IPS-18a (cell line): ENCODE measurements around the gene CD55.

Experiments used
- H3K27ac ChIP-seq: one replicate; pipeline ENCODE4 v1.5.1; 2013; ENCODE audit warnings: low read length
- H3K27me3 ChIP-seq: one replicate; pipeline ENCODE4 v1.6.1; 2013; ENCODE audit warnings: mild to moderate bottlenecking, low read length; ENCODE audit not compliant: control insufficient read depth, insufficient read depth
- H3K36me3 ChIP-seq: one replicate; pipeline ENCODE4 v1.6.1; 2013; ENCODE audit warnings: low read depth, low read length; ENCODE audit not compliant: control insufficient read depth
- H3K4me1 ChIP-seq: one replicate; pipeline ENCODE4 v1.6.1; 2013; ENCODE audit warnings: low read depth, low read length; ENCODE audit not compliant: control insufficient read depth
- H3K4me3 ChIP-seq: one replicate; pipeline ENCODE4 v1.5.1; 2013; ENCODE audit warnings: low read length
- H3K9ac ChIP-seq: one replicate; pipeline ENCODE4 v1.6.1; 2013; ENCODE audit warnings: mild to moderate bottlenecking, low read length, moderate library complexity
- H3K9me3 ChIP-seq: one replicate; pipeline ENCODE4 v1.6.1; 2013; ENCODE audit warnings: low read depth, low read length; ENCODE audit not compliant: control insufficient read depth

Gene CD55

DNA sequence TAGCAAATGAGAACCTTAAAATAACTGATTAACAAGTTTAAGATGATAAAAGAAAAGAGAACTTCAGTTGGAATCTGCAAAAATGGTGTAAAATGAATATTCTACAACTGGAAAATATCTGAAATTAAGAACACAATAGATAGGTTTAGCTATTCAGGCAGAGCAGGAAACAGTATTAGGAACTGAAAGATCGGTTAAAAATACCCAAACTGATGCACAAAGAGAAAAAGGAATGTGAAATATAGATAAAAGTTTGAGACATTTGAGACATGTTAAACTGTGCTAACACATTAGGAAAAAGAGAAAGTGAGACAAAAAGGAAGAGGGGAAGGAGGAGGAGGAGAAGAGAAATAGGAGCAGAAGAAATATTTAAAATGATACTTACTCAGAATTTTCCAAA, 12.1 kb downstream of the CD55 start:
- Histone ChIP-seq H3K4me3 (no peak overlapping the region), H3K9me3 (no peaks in the 10 kb centered on the region), H3K4me1 (no peaks in the 10 kb centered on the region), H3K36me3 (peaks cover 22% of the 10 kb centered on the region), H3K9ac (no peak overlapping the region), H3K27me3 (no peaks in the 10 kb centered on the region), H3K27ac (no peak overlapping the region)

DNA sequence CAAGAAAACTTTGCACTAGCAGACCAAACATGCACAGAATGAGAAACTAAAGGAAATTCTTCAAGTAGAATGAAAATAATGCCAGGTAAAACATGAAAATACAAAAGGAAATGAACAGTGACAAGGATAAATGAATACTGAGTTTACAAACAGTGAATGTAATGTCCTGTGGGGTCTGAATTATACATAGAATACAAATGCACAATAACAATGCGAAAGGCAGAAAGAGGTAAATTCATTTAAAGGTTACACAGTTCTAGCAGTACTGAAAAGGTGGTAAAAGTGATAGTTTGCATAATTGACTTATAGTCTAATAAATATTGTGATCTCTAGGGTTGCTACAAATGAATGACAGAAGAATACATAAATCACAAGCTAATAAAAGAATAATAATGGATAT, 12.9 kb downstream of the CD55 start:
- Histone ChIP-seq H3K4me1 (no peaks in the 10 kb centered on the region), H3K27ac (no peak overlapping the region), H3K9me3 (no peaks in the 10 kb centered on the region), H3K27me3 (no peaks in the 10 kb centered on the region), H3K4me3 (no peak overlapping the region), H3K36me3 (peaks cover 18% of the 10 kb centered on the region), H3K9ac (no peak overlapping the region)

DNA sequence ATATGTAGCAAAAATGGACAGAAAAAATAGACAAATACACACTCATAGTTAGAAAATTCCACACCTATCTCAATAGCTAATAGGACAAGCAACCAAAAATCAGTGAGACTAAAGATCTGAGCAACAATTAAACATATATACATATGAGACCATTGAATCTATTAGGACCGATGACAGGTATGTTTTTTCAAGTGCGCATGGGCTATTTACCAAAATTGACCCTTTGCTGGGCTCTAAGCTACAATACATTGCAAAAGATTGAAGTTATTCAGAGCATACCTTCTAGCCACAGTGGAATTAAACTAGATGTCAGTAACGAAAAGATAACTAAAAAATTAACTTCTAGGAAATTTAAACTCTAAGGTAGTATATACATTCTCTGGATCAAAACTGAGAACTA, 13.7 kb downstream of the CD55 start:
- no peak overlapping the region for H3K4me3 ChIP-seq
- no peaks in the 10 kb centered on the region for H3K27me3 ChIP-seq
- H3K9ac ChIP-seq = no peak overlapping the region
- H3K4me1 ChIP-seq = no peaks in the 10 kb centered on the region
- H3K36me3 ChIP-seq = peaks cover 18% of the 10 kb centered on the region
- no peaks in the 10 kb centered on the region for H3K9me3 ChIP-seq
- no peak overlapping the region for H3K27ac ChIP-seq

DNA sequence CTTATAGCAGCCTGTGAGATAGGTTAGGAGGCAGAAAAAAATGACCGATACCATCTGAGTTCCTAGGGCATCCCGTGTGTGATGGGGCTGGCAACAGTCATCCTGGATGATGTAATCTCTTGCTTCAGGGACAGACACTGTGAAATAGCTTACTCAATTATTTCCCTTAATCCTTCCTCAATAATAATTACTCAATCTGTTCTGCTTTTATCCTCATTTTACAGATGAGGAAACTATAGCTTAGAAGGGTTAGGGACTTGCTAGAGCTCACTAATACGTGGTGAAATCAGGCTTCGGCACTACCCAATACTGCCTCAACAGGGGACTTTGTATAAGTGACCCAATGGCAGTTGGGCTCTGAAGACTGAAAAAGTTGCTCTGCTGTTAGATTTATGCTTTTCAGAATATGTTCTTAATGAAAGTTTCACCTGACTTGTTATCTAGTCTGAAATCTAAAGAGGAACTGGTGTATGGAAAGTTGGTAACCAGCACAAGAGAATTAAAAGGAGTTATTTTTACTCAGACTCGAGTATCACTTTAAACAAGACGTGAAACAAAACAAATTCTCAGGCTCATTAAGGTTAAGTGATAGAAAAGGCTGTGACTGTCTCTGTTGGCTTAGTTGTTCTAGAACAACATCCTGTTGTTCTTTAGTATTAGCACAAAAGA, 14.4 kb downstream of the CD55 start:
- Histone ChIP-seq H3K4me3 (no peak overlapping the region), H3K9ac (no peak overlapping the region), H3K4me1 (no peaks in the 10 kb centered on the region), H3K27ac (no peak overlapping the region), H3K36me3 (peaks cover 18% of the 10 kb centered on the region), H3K9me3 (no peaks in the 10 kb centered on the region), H3K27me3 (no peaks in the 10 kb centered on the region)

DNA sequence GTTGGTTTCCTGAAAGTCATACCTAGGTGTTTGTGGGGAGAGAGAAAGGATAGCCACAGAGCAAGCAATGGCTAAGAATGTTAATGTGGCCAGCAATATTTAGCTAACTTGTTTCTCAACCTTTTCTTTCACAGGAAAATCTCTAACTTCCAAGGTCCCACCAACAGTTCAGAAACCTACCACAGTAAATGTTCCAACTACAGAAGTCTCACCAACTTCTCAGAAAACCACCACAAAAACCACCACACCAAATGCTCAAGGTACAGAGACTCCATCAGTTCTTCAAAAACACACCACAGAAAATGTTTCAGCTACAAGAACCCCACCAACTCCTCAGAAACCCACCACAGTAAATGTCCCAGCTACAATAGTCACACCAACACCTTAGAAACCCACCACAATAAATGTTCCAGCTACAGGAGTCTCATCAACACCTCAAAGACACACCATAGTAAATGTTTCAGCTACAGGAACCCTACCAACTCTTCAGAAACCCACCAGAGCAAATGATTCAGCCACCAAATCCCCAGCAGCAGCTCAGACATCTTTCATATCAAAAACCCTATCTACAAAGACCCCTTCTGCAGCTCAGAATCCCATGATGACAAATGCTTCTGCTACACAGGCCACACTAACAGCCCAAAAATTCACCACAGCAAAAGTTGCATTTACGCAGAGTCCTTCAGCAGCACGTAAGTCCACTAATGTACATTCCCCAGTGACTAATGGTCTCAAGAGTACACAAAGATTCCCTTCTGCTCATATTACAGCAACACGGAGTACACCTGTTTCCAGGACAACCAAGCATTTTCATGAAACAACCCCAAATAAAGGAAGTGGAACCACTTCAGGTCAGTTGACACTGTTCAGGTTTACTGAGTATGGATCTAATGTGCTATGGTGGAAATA, 15.3 kb downstream of the CD55 start:
- peaks cover 18% of the 10 kb centered on the region for H3K36me3 ChIP-seq
- H3K4me3 ChIP-seq = no peak overlapping the region
- no peak overlapping the region for H3K9ac ChIP-seq
- no peak overlapping the region for H3K27ac ChIP-seq
- H3K4me1 ChIP-seq = no peaks in the 10 kb centered on the region
- no peaks in the 10 kb centered on the region for H3K9me3 ChIP-seq
- H3K27me3 ChIP-seq = no peaks in the 10 kb centered on the region

DNA sequence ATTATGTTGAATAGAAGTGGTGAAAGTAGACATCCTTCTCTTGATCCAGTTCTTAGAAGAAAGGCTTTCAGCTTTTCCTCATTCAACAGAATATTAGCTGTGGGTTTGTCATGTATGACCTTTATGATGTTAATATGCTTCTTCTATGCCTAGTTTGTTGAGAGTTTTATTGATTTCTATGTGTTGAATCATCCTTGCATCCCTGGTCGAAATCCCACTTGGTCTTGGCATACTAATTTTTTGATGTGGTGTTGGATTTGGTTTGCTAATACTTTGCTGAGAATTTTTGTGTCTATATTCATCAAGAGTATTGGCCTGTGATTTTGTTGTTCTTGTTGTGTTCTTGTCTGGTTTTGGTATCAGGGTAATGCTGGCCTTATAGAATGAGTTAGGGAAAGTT, 20.9 kb downstream of the CD55 start:
- Histone ChIP-seq H3K27ac (no peak overlapping the region), H3K9ac (no peak overlapping the region), H3K36me3 (peaks cover 4% of the 10 kb centered on the region), H3K27me3 (no peaks in the 10 kb centered on the region), H3K4me1 (no peaks in the 10 kb centered on the region), H3K4me3 (no peak overlapping the region), H3K9me3 (no peaks in the 10 kb centered on the region)

DNA sequence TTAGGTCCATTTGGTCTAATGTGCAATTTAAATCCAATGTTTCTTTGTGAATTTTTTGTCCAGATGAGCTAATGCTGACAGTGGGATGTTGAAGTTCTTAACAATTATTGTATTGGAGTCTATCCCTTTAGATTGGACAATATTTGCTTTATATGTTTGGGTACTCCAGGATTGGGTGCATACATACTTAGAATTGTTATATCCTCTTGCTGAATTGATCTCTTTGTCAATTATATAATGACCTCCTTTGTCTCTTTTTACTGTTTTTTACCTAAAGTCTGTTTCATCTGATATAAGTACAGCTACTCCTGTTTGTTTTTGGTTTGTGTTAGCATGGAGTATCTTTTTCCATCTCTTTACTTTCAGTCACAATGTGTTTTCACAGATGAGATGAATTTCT, 22.2 kb downstream of the CD55 start:
- Histone ChIP-seq H3K4me3 (no peak overlapping the region), H3K4me1 (no peaks in the 10 kb centered on the region), H3K9ac (no peak overlapping the region), H3K27ac (no peak overlapping the region), H3K27me3 (no peaks in the 10 kb centered on the region), H3K36me3 (no peaks in the 10 kb centered on the region), H3K9me3 (no peaks in the 10 kb centered on the region)

DNA sequence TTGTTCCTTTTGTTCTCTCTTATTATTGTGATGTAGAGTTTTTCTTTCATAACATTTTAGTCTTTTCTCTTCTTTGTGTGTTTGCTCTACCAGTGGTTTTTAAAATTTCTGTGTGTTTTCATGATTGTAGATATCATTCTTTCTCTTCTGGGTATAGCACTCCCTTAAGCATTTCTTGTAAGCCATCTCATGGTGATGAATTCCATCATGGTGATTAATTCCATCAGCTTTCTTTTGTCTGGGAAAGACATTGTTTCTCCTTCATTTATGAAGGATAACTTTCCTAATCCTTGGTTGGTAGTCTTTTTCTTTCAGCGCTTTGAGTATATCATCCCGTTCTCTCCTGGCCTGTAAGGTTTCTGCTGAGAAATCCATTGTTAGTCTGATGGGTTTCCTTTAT, 22.7 kb downstream of the CD55 start:
- Histone ChIP-seq H3K9ac (no peak overlapping the region), H3K4me3 (no peak overlapping the region), H3K36me3 (no peaks in the 10 kb centered on the region), H3K27me3 (no peaks in the 10 kb centered on the region), H3K27ac (no peak overlapping the region), H3K4me1 (no peaks in the 10 kb centered on the region), H3K9me3 (no peaks in the 10 kb centered on the region)

DNA sequence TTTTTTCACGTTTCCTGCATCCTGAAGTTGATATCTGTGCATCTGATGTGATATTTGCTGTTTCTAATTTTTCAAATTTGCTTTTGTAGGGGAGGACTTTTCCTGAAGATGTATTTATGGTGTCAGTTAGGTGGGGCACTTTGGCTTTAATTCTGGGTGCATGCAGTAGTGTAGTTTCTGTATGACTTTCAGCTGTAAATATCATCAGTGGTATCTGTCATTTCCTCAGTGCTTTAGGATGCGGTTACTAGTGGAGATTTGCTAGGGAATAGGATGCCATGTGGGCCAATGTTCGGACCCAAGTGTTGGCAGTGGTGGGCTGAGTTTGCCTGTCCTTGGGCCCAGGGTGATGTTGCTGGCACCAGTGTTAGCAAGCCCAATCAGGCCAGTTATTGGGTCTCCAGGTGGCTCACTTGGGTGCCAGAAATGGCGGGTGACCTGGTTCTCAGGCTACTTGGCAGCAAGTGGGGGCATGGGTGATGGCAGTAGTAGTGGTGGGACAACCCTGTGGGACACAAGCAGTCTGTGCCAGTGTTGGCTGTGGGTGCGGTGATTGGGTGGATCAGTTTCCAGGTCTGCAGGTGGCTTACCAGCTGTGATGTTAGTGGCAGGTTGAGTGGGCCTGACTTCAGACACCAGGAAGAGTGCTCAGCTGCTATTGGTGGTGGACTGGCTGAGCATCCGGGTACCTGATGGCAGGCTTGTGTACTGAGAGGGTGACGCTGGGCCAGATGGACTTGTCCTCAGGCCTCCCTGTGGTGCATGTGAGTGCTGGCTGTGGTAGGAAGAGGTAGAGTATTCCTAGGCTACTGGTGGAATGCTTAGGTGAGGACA, 24.4 kb downstream of the CD55 start:
- no peak overlapping the region for H3K4me3 ChIP-seq
- H3K27me3 ChIP-seq = no peaks in the 10 kb centered on the region
- no peak overlapping the region for H3K27ac ChIP-seq
- no peak overlapping the region for H3K9ac ChIP-seq
- no peaks in the 10 kb centered on the region for H3K4me1 ChIP-seq
- no peaks in the 10 kb centered on the region for H3K9me3 ChIP-seq
- H3K36me3 ChIP-seq = no peaks in the 10 kb centered on the region

DNA sequence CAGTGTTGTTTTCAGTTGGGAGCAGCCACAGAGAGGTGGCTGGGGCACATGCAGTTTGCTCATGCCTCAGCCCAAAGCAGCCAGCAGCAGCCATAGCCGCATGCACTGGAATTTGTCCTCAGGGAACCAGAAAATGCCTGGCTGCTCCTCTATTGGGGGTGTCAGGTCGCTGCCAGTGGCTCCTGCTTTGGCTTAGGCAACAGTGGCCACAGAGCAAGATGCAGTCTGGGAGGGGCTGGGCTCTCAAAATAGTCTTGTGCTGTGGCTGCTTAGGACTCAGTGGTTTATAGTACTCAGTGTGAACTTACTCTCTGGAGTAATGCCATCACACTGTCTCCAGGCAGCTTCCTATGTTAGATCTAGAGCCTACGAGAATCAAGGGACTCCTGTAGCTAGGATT, 25.0 kb downstream of the CD55 start:
- no peaks in the 10 kb centered on the region for H3K36me3 ChIP-seq
- H3K27ac ChIP-seq = no peak overlapping the region
- H3K27me3 ChIP-seq = no peaks in the 10 kb centered on the region
- no peak overlapping the region for H3K9ac ChIP-seq
- H3K4me3 ChIP-seq = no peak overlapping the region
- H3K4me1 ChIP-seq = peaks cover 3% of the 10 kb centered on the region
- H3K9me3 ChIP-seq = no peaks in the 10 kb centered on the region

DNA sequence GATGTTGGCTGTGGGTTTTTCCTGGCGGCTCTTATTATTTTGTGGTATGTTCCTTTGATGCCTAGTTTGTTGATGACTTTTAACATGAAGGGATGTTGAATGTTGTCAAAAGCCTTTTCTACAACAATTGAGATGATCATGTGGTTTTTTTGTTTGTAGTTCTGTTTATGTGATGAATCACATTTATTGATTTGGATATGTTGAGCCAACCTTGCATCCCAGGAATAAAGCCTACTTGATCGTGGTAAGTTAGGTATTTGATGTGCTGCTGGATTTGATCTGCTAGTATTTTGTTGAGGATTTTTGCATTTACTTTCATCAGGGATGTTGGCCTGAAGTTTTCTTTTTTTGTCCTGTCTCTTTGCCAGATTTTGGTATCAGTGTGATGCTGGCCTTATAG, 28.5 kb downstream of the CD55 start:
- Histone ChIP-seq H3K27ac (no peak overlapping the region), H3K9ac (no peak overlapping the region), H3K9me3 (no peaks in the 10 kb centered on the region), H3K36me3 (no peaks in the 10 kb centered on the region), H3K27me3 (no peaks in the 10 kb centered on the region), H3K4me1 (peaks cover 8% of the 10 kb centered on the region), H3K4me3 (no peak overlapping the region)
